ENCODE results near the gene ST14.
"Not testable (repeated sequence)": the region's sequence is repeated elsewhere in the genome, so short reads cannot be mapped to it uniquely, and the experiment has no call there.

DNA sequence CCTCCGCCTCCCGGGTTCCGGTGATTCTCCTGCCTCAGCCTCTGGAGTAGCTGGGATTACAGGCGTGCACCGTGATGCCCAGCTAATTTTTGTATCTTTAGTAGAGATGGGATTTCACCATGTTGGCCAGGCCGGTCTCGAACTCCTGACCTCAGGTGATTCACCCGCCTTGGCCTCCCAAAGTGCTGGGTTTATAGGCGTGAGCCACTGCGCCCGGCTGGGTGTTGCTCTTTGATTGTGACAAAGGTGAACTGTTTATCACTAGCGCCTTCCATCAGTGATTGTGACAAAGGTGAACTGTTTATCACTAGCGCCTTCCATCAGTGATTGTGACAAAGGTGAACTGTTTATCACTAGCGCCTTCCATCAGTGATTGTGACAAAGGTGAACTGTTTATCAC is 34.0 kb downstream of the ST14 start:
- not testable (repeated sequence) for TF ChIP-seq CTCF (IDR thresholded peaks at IDR 0.05; ENCODE audit: low read length); EZH2 (optimal IDR thresholded peaks at IDR 0.05; ENCODE audit: low read depth, low read length)

Measured in MM.1S (cell line).